Measurements from ENCODE around the gene FOXP1. TPM values are rescaled to one million over a fixed set of nuclear protein-coding genes. Genes with fewer than 3 reads are reported as not detected.

Gene FOXP1
- polyA plus RNA-seq, 1 donor from 2014 or later, result 5.6 TPM

DNA sequence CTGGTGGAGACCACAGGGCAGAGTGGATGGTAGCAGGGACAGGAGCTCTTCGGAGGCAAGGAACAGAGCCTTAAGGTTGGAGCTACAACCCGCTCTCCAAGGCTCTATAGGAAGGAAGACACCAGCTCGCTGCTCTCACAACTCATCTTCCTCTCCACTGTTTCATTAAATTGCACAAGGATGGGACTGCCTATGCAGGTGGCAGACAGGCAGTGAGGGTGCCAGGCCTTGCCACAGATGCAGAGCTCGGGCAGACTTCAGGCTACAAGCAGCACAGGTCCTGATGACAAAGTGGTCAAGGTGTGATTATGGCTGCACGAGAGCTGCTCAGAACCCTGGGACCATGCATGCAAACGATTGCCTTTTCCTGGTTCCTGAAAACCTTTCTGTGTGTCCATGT lies 144.6 kb downstream of the FOXP1 start:
- H3K4me3 ChIP-seq (ENCODE audit: low read length), result no peak overlapping the region
- no peak overlapping the region for H3K9ac ChIP-seq (ENCODE audit: low read length)
- H3K27ac ChIP-seq (ENCODE audit: low read length), result no peak overlapping the region
- H3F3A ChIP-seq (ENCODE audit: insufficient read depth, low read length, poor library complexity, severe bottlenecking), result no peaks in the 10 kb centered on the region
- no peaks in the 10 kb centered on the region for H3K79me2 ChIP-seq (replicated peaks; ENCODE audit: insufficient read depth, low read length)
- H3K36me3 ChIP-seq (ENCODE audit: insufficient read depth, low read length), result no peaks in the 10 kb centered on the region
- H4K20me1 ChIP-seq (ENCODE audit: insufficient read depth), result no peaks in the 10 kb centered on the region
- no peak overlapping the region for H3K4me2 ChIP-seq (ENCODE audit: low read length)
- no peaks in the 10 kb centered on the region for H3K9me3 ChIP-seq (ENCODE audit: low read length)
- TF ChIP-seq, protein P1, sequence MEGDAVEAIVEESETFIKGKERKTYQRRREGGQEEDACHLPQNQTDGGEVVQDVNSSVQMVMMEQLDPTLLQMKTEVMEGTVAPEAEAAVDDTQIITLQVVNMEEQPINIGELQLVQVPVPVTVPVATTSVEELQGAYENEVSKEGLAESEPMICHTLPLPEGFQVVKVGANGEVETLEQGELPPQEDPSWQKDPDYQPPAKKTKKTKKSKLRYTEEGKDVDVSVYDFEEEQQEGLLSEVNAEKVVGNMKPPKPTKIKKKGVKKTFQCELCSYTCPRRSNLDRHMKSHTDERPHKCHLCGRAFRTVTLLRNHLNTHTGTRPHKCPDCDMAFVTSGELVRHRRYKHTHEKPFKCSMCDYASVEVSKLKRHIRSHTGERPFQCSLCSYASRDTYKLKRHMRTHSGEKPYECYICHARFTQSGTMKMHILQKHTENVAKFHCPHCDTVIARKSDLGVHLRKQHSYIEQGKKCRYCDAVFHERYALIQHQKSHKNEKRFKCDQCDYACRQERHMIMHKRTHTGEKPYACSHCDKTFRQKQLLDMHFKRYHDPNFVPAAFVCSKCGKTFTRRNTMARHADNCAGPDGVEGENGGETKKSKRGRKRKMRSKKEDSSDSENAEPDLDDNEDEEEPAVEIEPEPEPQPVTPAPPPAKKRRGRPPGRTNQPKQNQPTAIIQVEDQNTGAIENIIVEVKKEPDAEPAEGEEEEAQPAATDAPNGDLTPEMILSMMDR (IDR thresholded peaks at IDR 0.05; ENCODE audit: poor library complexity, severe bottlenecking), result no peak
- TF ChIP-seq TAF1 (IDR thresholded peaks at IDR 0.05; ENCODE audit: low read depth) (no peak), MXI1 (conservative IDR thresholded peaks at IDR 0.05; ENCODE audit: poor library complexity, severe bottlenecking) (no peak), SMC3 (conservative IDR thresholded peaks at IDR 0.05; ENCODE audit: poor library complexity) (no peak), RAD21 (conservative IDR thresholded peaks at IDR 0.05) (no peak), EP300 (conservative IDR thresholded peaks at IDR 0.05; ENCODE audit: poor library complexity, severe bottlenecking) (no peak), POLR2AphosphoS5 (IDR thresholded peaks at IDR 0.05) (no peak), EZH2 (IDR thresholded peaks at IDR 0.05; ENCODE audit: borderline replicate concordance, insufficient read depth, low read length, poor library complexity, severe bottlenecking) (no peak)
- TF ChIP-seq, protein P2, sequence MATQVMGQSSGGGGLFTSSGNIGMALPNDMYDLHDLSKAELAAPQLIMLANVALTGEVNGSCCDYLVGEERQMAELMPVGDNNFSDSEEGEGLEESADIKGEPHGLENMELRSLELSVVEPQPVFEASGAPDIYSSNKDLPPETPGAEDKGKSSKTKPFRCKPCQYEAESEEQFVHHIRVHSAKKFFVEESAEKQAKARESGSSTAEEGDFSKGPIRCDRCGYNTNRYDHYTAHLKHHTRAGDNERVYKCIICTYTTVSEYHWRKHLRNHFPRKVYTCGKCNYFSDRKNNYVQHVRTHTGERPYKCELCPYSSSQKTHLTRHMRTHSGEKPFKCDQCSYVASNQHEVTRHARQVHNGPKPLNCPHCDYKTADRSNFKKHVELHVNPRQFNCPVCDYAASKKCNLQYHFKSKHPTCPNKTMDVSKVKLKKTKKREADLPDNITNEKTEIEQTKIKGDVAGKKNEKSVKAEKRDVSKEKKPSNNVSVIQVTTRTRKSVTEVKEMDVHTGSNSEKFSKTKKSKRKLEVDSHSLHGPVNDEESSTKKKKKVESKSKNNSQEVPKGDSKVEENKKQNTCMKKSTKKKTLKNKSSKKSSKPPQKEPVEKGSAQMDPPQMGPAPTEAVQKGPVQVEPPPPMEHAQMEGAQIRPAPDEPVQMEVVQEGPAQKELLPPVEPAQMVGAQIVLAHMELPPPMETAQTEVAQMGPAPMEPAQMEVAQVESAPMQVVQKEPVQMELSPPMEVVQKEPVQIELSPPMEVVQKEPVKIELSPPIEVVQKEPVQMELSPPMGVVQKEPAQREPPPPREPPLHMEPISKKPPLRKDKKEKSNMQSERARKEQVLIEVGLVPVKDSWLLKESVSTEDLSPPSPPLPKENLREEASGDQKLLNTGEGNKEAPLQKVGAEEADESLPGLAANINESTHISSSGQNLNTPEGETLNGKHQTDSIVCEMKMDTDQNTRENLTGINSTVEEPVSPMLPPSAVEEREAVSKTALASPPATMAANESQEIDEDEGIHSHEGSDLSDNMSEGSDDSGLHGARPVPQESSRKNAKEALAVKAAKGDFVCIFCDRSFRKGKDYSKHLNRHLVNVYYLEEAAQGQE (IDR thresholded peaks at IDR 0.05; ENCODE audit: borderline replicate concordance), result no peak
- no peaks in the 10 kb centered on the region for H3K27me3 ChIP-seq (ENCODE audit: insufficient read depth, low read depth, low read length)
- no peak overlapping the region for H2AFZ ChIP-seq (ENCODE audit: low read depth, low read length)
- H3K9me2 ChIP-seq (ENCODE audit: insufficient read depth, low read length), result no peaks in the 10 kb centered on the region

DNA sequence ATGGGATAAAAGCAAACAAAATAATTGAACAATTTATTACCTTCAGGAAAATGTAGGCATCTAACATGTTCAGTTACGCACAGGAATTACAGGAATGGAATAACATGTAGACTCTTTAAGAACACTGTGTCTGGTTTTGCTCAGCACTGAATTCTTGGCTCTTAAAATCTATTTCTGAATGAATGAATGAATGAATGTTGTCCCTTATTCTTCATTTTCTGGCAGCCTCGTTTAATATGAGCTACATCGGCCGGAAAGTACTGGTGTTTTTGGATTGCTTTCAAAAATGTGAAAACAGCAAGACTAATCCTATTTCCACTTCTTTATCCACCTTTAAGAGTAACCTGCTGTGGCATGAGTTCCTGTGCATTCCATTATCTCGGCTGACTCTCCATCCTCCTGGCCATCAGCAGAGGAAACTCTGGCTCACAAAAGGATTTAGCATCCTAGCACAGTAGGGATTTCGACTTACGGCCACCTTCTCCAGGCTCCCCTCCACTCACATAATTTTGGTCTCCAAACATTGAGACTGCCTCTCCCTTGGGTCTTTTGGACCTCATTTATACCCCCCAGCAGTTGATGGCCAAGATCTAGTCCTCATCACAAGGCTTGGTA lies 145.3 kb downstream of the FOXP1 start:
- Histone ChIP-seq H3K9me2 (ENCODE audit: insufficient read depth, low read length) (no peaks in the 10 kb centered on the region), H3K4me2 (ENCODE audit: low read length) (no peak overlapping the region), H3K4me3 (ENCODE audit: low read length) (no peak overlapping the region), H3K9ac (ENCODE audit: low read length) (no peak overlapping the region), H3K27ac (ENCODE audit: low read length) (no peak overlapping the region), H4K20me1 (ENCODE audit: insufficient read depth) (no peaks in the 10 kb centered on the region), H3K79me2 (replicated peaks; ENCODE audit: insufficient read depth, low read length) (no peaks in the 10 kb centered on the region), H3K9me3 (ENCODE audit: low read length) (no peaks in the 10 kb centered on the region), H2AFZ (ENCODE audit: low read depth, low read length) (no peak overlapping the region), H3F3A (ENCODE audit: insufficient read depth, low read length, poor library complexity, severe bottlenecking) (no peaks in the 10 kb centered on the region), H3K36me3 (ENCODE audit: insufficient read depth, low read length) (no peaks in the 10 kb centered on the region), H3K27me3 (ENCODE audit: insufficient read depth, low read depth, low read length) (no peaks in the 10 kb centered on the region)
- TF ChIP-seq TAF1 (IDR thresholded peaks at IDR 0.05; ENCODE audit: low read depth) (no peak), EP300 (conservative IDR thresholded peaks at IDR 0.05; ENCODE audit: poor library complexity, severe bottlenecking) (no peak), RAD21 (conservative IDR thresholded peaks at IDR 0.05) (no peak), SMC3 (conservative IDR thresholded peaks at IDR 0.05; ENCODE audit: poor library complexity) (no peak), POLR2AphosphoS5 (IDR thresholded peaks at IDR 0.05) (no peak), MXI1 (conservative IDR thresholded peaks at IDR 0.05; ENCODE audit: poor library complexity, severe bottlenecking) (no peak)
- TF ChIP-seq, protein P2 (IDR thresholded peaks at IDR 0.05; ENCODE audit: borderline replicate concordance), result no peak
